Measurements from ENCODE around the gene ATP6V1C2. TPM values are rescaled to one million over a fixed set of nuclear protein-coding genes. Genes with fewer than 3 reads are reported as not detected.

The ATP6V1C2 gene
- total and polyA plus RNA-seq, 9 of the 15 experiments (the other 6 are each of a cell fraction or from before 2014, with no cell fraction given), result 0.01 to 0.31 (median 0.10) TPM; not detected in 4

GRCh38 chr2:10763461-10763800 lies 42.0 kb downstream of the ATP6V1C2 start (continued):
- TF ChIP-seq, protein P1, sequence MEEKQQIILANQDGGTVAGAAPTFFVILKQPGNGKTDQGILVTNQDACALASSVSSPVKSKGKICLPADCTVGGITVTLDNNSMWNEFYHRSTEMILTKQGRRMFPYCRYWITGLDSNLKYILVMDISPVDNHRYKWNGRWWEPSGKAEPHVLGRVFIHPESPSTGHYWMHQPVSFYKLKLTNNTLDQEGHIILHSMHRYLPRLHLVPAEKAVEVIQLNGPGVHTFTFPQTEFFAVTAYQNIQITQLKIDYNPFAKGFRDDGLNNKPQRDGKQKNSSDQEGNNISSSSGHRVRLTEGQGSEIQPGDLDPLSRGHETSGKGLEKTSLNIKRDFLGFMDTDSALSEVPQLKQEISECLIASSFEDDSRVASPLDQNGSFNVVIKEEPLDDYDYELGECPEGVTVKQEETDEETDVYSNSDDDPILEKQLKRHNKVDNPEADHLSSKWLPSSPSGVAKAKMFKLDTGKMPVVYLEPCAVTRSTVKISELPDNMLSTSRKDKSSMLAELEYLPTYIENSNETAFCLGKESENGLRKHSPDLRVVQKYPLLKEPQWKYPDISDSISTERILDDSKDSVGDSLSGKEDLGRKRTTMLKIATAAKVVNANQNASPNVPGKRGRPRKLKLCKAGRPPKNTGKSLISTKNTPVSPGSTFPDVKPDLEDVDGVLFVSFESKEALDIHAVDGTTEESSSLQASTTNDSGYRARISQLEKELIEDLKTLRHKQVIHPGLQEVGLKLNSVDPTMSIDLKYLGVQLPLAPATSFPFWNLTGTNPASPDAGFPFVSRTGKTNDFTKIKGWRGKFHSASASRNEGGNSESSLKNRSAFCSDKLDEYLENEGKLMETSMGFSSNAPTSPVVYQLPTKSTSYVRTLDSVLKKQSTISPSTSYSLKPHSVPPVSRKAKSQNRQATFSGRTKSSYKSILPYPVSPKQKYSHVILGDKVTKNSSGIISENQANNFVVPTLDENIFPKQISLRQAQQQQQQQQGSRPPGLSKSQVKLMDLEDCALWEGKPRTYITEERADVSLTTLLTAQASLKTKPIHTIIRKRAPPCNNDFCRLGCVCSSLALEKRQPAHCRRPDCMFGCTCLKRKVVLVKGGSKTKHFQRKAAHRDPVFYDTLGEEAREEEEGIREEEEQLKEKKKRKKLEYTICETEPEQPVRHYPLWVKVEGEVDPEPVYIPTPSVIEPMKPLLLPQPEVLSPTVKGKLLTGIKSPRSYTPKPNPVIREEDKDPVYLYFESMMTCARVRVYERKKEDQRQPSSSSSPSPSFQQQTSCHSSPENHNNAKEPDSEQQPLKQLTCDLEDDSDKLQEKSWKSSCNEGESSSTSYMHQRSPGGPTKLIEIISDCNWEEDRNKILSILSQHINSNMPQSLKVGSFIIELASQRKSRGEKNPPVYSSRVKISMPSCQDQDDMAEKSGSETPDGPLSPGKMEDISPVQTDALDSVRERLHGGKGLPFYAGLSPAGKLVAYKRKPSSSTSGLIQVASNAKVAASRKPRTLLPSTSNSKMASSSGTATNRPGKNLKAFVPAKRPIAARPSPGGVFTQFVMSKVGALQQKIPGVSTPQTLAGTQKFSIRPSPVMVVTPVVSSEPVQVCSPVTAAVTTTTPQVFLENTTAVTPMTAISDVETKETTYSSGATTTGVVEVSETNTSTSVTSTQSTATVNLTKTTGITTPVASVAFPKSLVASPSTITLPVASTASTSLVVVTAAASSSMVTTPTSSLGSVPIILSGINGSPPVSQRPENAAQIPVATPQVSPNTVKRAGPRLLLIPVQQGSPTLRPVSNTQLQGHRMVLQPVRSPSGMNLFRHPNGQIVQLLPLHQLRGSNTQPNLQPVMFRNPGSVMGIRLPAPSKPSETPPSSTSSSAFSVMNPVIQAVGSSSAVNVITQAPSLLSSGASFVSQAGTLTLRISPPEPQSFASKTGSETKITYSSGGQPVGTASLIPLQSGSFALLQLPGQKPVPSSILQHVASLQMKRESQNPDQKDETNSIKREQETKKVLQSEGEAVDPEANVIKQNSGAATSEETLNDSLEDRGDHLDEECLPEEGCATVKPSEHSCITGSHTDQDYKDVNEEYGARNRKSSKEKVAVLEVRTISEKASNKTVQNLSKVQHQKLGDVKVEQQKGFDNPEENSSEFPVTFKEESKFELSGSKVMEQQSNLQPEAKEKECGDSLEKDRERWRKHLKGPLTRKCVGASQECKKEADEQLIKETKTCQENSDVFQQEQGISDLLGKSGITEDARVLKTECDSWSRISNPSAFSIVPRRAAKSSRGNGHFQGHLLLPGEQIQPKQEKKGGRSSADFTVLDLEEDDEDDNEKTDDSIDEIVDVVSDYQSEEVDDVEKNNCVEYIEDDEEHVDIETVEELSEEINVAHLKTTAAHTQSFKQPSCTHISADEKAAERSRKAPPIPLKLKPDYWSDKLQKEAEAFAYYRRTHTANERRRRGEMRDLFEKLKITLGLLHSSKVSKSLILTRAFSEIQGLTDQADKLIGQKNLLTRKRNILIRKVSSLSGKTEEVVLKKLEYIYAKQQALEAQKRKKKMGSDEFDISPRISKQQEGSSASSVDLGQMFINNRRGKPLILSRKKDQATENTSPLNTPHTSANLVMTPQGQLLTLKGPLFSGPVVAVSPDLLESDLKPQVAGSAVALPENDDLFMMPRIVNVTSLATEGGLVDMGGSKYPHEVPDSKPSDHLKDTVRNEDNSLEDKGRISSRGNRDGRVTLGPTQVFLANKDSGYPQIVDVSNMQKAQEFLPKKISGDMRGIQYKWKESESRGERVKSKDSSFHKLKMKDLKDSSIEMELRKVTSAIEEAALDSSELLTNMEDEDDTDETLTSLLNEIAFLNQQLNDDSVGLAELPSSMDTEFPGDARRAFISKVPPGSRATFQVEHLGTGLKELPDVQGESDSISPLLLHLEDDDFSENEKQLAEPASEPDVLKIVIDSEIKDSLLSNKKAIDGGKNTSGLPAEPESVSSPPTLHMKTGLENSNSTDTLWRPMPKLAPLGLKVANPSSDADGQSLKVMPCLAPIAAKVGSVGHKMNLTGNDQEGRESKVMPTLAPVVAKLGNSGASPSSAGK (IDR thresholded peaks at IDR 0.05), result no peak
- TF ChIP-seq BACH1 (tag; IDR thresholded peaks at IDR 0.05) (no peak), SMAD2 (IDR thresholded peaks at IDR 0.05; ENCODE audit: low read depth, low read length) (no peak)

Measured in K562 (cell line).